Rectal smooth muscle tissue (tissue), 1 donor: Measurements from ENCODE around the gene XRCC3.
"Not testable (repeated sequence)": the region's sequence is repeated elsewhere in the genome, so short reads cannot be mapped to it uniquely, and the experiment has no call there.

Source experiments
- H3K27ac ChIP-seq: one replicate; pipeline ENCODE4 v1.7.0; 2013; ENCODE audit warnings: low read depth, low read length, inconsistent platforms
- H3K27me3 ChIP-seq: one replicate; pipeline ENCODE4 v1.7.0; 2013; ENCODE audit warnings: low read length; ENCODE audit not compliant: control insufficient read depth, insufficient read depth
- H3K36me3 ChIP-seq: one replicate; pipeline ENCODE4 v1.7.0; 2013; ENCODE audit warnings: low read length; ENCODE audit not compliant: control insufficient read depth, insufficient read depth
- H3K4me1 ChIP-seq: one replicate; pipeline ENCODE4 v1.7.0; 2013; ENCODE audit warnings: low read length; ENCODE audit not compliant: control insufficient read depth, insufficient read depth
- H3K4me3 ChIP-seq: one replicate; pipeline ENCODE4 v1.7.0; 2013; ENCODE audit warnings: low read length
- H3K9ac ChIP-seq: one replicate; pipeline ENCODE4 v1.7.0; 2013; ENCODE audit warnings: low read length

The XRCC3 gene

GRCh38 chr14:103697206-103697602 is 18.0 kb downstream of the XRCC3 start:
- no peak overlapping the region for H3K9ac ChIP-seq
- H3K4me1 ChIP-seq: peaks cover 26% of the 10 kb centered on the region
- peaks cover 23% of the 10 kb centered on the region for H3K36me3 ChIP-seq
- no peaks in the 10 kb centered on the region for H3K27me3 ChIP-seq
- H3K4me3 ChIP-seq: no peak overlapping the region
- H3K27ac ChIP-seq: peak overlapping the region; percentile 80

GRCh38 chr14:103696466-103697071 is 18.7 kb downstream of the XRCC3 start:
- Histone ChIP-seq H3K4me3 (no peak overlapping the region), H3K27ac (peak overlapping the region; percentile 80), H3K4me1 (peaks cover 26% of the 10 kb centered on the region), H3K36me3 (peaks cover 20% of the 10 kb centered on the region), H3K9ac (no peak overlapping the region), H3K27me3 (no peaks in the 10 kb centered on the region)

GRCh38 chr14:103696070-103696402 is 19.2 kb downstream of the XRCC3 start:
- Histone ChIP-seq H3K27ac (peak overlapping the region; percentile 80), H3K4me3 (no peak overlapping the region), H3K36me3 (peaks cover 20% of the 10 kb centered on the region), H3K4me1 (peaks cover 26% of the 10 kb centered on the region), H3K27me3 (no peaks in the 10 kb centered on the region), H3K9ac (no peak overlapping the region)

- Histone ChIP-seq H3K27me3 (no peaks in the 10 kb centered on the region), H3K4me3 (no peak overlapping the region), H3K36me3 (peaks cover 18% of the 10 kb centered on the region), H3K4me1 (peaks cover 26% of the 10 kb centered on the region), H3K27ac (no peak overlapping the region), H3K9ac (no peak overlapping the region)
These were observed 19.8 kb downstream of the XRCC3 start for GRCh38 chr14:103695296-103696069.

- H3K4me1 ChIP-seq: peaks cover 26% of the 10 kb centered on the region
- H3K9ac ChIP-seq: no peak overlapping the region
- H3K4me3 ChIP-seq: no peak overlapping the region
- no peak overlapping the region for H3K27ac ChIP-seq
- H3K27me3 ChIP-seq: no peaks in the 10 kb centered on the region
- peaks cover 18% of the 10 kb centered on the region for H3K36me3 ChIP-seq
These were observed 20.7 kb downstream of the XRCC3 start for GRCh38 chr14:103694572-103695026.

GRCh38 chr14:103693515-103693914 is 21.7 kb downstream of the XRCC3 start:
- H3K4me1 ChIP-seq: peaks cover 30% of the 10 kb centered on the region
- no peaks in the 10 kb centered on the region for H3K27me3 ChIP-seq
- H3K9ac ChIP-seq: no peak overlapping the region
- no peak overlapping the region for H3K4me3 ChIP-seq
- H3K36me3 ChIP-seq: peaks cover 18% of the 10 kb centered on the region
- no peak overlapping the region for H3K27ac ChIP-seq

GRCh38 chr14:103692871-103693270 is 22.4 kb downstream of the XRCC3 start:
- Histone ChIP-seq H3K36me3 (peaks cover 19% of the 10 kb centered on the region), H3K27me3 (no peaks in the 10 kb centered on the region), H3K4me3 (no peak overlapping the region), H3K9ac (no peak overlapping the region), H3K4me1 (peaks cover 28% of the 10 kb centered on the region), H3K27ac (no peak overlapping the region)

GRCh38 chr14:103692159-103692558 is 23.1 kb downstream of the XRCC3 start:
- Histone ChIP-seq H3K4me1 (peaks cover 21% of the 10 kb centered on the region), H3K36me3 (peaks cover 19% of the 10 kb centered on the region), H3K27ac (no peak overlapping the region), H3K4me3 (no peak overlapping the region), H3K27me3 (no peaks in the 10 kb centered on the region), H3K9ac (no peak overlapping the region)

- not testable (repeated sequence) for H3K4me3 ChIP-seq, H3K27ac ChIP-seq, H3K27me3 ChIP-seq, H3K9ac ChIP-seq
- Histone ChIP-seq H3K36me3 (peaks cover 23% of the 10 kb centered on the region), H3K4me1 (peaks cover 15% of the 10 kb centered on the region)
These were observed 23.6 kb downstream of the XRCC3 start for GRCh38 chr14:103691655-103692054.

- Histone ChIP-seq H3K4me1 (peaks cover 4% of the 10 kb centered on the region), H3K36me3 (peaks cover 29% of the 10 kb centered on the region), H3K27me3 (no peaks in the 10 kb centered on the region), H3K9ac (no peak overlapping the region), H3K4me3 (no peak overlapping the region), H3K27ac (no peak overlapping the region)
These were observed 24.9 kb downstream of the XRCC3 start for GRCh38 chr14:103690332-103690731.

GRCh38 chr14:103688906-103689902 is 26.0 kb downstream of the XRCC3 start:
- Histone ChIP-seq H3K27ac (no peak overlapping the region), H3K9ac (no peak overlapping the region), H3K27me3 (no peaks in the 10 kb centered on the region), H3K4me3 (no peak overlapping the region), H3K4me1 (peaks cover 4% of the 10 kb centered on the region), H3K36me3 (peaks cover 25% of the 10 kb centered on the region)

- peaks cover 4% of the 10 kb centered on the region for H3K4me1 ChIP-seq
- no peaks in the 10 kb centered on the region for H3K27me3 ChIP-seq
- H3K4me3 ChIP-seq: no peak overlapping the region
- H3K9ac ChIP-seq: no peak overlapping the region
- H3K27ac ChIP-seq: no peak overlapping the region
- peaks cover 25% of the 10 kb centered on the region for H3K36me3 ChIP-seq
These were observed 26.8 kb downstream of the XRCC3 start for GRCh38 chr14:103688441-103688840.
